Liver (tissue), 3 donors: ENCODE measurements around the gene TTC34.

Source experiments
- CTCF ChIP-seq: fragments of 150-350 bp; IDR thresholded peaks from 2 replicates; pipeline ENCODE4 v1.5.1; 2017; ENCODE audit warnings: improper control_type of control experiment, low read depth, low read length; ENCODE audit not compliant: missing input control
- FOXA1 ChIP-seq: IDR thresholded peaks from 2 replicates; pipeline ENCODE4 v1.6.1; 2016; ENCODE audit warnings: antibody characterized with exemption
- GABPA ChIP-seq, 2 donors: IDR thresholded peaks in 1 of 2; conservative IDR thresholded peaks in 1 of 2; 2 replicates each; pipeline ENCODE4 v1.6.1; 2016; ENCODE audit warnings: antibody characterized with exemption in 2 of 2, mild to moderate bottlenecking in 1 of 2, moderate library complexity in 1 of 2
- HNF4A ChIP-seq, 2 donors: conservative IDR thresholded peaks; 2 replicates each; pipeline ENCODE4 v1.6.1; 2016; ENCODE audit warnings: antibody characterized with exemption in 2 of 2, mild to moderate bottlenecking in 2 of 2
- JUND ChIP-seq, 2 donors: IDR thresholded peaks; 2 replicates each; pipeline ENCODE4 v1.6.1; 2016; ENCODE audit warnings: antibody characterized with exemption in 2 of 2
- RAD21 ChIP-seq, 2 donors: IDR thresholded peaks; 2 replicates each; pipeline ENCODE4 v1.6.1; 2016; ENCODE audit warnings: antibody characterized with exemption in 2 of 2, mild to moderate bottlenecking in 2 of 2
- RXRA ChIP-seq, 2 donors: IDR thresholded peaks; 2 replicates each; pipeline ENCODE4 v1.6.1; 2017 to 2018; ENCODE audit warnings: antibody characterized with exemption in 2 of 2, mild to moderate bottlenecking in 1 of 2
- SP1 ChIP-seq: IDR thresholded peaks from 2 replicates; pipeline ENCODE4 v1.6.1; 2018; ENCODE audit warnings: antibody characterized with exemption, mild to moderate bottlenecking
- YY1 ChIP-seq: IDR thresholded peaks from 2 replicates; pipeline ENCODE4 v1.6.1; 2016; ENCODE audit warnings: antibody characterized with exemption, mild to moderate bottlenecking
- TF ChIP-seq, protein P1 (sequence below): IDR thresholded peaks from 2 replicates; pipeline ENCODE4 v1.6.1; 2016; ENCODE audit warnings: antibody characterized with exemption
- donor health status: healthy.
- donor health status: healthy.

DNA sequence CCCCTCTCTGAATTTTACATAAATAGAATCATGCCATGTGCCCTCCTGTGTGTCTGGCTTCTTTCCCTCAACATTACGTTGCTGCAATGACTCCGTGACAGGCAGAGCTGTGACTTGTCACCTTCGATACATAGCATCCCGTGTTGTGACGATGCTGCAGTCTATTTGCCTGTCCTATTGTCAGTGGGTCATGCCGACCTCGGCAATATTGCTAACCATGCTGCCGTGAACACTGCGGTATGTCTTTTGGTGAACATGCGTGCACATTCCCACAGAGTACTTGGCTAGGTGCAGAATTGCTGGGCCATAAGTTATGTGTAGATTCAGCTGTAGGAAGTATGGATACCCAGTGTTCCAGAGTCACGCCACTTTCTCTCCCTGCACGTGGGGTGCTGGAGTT is 36.3 kb upstream of the TTC34 start:
- TF ChIP-seq FOXA1 (no peak), CTCF (no peak), RXRA (IDR thresholded peaks at IDR 0.05) (no peak), RAD21 (IDR thresholded peaks at IDR 0.05) (no peak), JUND (IDR thresholded peaks at IDR 0.05) (no peak), GABPA (IDR thresholded peaks at IDR 0.05 in 1 of 2, conservative IDR thresholded peaks at IDR 0.05 in 1 of 2) (no peak), SP1 (no peak), YY1 (no peak), HNF4A (conservative IDR thresholded peaks at IDR 0.05) (no peak)
- TF ChIP-seq, protein P1, sequence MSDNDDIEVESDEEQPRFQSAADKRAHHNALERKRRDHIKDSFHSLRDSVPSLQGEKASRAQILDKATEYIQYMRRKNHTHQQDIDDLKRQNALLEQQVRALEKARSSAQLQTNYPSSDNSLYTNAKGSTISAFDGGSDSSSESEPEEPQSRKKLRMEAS = no peak
